HG03159 (cell line): ENCODE data around the gene MTA3.
"Not testable (repeated sequence)": the region's sequence is repeated elsewhere in the genome, so short reads cannot be mapped to it uniquely, and the experiment has no call there.

Experiments used
- ATAC-seq: cut with Tn5 transposase; IDR thresholded peaks from one replicate; pipeline ENCODE4 v1.9.1; 2021; ENCODE audit warnings: mild to moderate bottlenecking, moderate library complexity; ENCODE audit not compliant: unreplicated experiment

The MTA3 gene

DNA sequence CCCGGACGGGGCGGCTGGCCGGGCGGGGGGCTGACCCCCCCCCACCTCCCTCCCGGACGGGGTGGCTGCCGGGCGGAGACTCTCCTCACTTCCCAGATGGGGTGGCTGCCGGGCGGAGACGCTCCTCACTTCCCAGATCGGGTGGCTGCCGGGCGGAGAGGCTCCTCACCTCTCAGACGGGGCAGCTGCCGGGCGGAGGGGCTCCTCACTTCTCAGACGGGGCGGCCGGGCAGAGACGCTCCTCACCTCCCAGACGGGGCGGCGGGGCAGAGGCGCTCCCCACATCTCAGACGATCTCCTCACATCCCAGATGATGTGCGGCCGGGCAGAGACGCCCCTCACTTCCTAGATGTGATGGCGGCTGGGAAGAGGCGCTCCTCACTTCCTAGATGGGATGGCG lies 37.7 kb downstream of the MTA3 start:
- not testable (repeated sequence) for ATAC-seq

DNA sequence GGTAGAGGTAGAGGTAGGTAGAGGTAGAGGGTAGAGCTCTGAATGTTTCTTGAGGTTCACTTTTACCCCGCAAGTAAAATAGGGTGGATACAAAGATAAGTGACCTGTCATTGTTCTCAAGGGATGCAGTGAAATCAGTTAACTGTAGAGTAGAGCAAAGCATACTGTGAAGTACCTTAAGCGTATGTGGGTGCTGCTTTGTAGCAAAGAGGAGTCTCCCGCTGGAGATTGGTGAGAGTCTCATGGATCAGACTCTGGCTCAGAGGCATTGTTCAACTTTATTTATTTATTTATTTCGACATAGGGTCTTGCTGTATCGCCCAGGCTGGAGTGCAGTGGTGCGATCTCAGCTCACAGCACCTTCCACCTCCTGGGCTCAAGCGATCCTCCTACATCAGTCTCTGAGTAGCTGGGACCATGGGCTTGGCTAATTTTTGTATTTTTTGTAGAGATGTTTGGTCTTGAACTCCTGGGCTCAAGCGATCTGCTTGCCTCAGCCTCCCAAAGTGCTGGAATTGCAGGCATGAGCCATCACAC lies 38.7 kb downstream of the MTA3 start:
- ATAC-seq = no peak

GRCh38 chr2:42613281-42614064 lies 45.0 kb downstream of the MTA3 start:
- no peak for ATAC-seq

DNA sequence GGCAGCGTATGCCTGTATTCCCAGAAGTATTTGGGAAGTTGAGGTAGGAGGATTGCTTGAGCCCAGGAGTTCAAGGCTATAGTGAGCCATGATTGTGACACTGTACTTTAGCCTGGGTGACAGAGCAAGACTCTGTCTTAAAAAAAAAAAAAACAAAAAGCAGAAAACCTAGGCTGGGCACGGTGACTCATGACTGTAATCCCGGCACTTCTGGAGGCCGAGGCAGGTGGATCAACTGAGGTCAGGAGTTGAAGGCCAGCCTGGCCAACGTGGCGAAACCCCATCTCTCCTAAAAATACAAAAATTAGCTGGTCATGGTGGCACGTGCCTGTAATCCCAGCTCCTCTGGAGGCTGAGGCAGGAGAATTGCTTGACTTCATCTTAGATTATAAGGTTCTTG lies 46.4 kb downstream of the MTA3 start:
- ATAC-seq = no peak

GRCh38 chr2:42618116-42618515 lies 49.7 kb downstream of the MTA3 start:
- ATAC-seq = no peak

DNA sequence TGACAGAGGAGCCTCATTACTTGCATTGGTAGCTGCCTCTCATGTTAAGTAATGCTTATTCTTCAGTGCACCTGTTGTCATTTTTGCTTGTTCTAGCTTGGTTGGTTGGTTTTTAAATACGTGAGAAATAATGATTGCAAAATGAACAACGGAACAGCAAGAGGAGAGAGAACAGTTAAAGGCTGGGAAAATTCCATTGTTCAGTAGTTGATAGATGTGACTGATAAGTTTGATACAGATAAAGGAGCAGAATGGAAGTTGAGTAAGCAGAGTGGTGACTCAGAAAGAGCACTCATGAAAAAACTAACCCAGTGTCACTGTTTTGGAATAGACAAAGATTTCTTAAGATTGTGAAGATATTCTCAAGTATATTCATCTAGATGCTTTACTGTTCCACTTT lies 50.5 kb downstream of the MTA3 start:
- no peak for ATAC-seq

GRCh38 chr2:42621626-42622025 lies 53.2 kb downstream of the MTA3 start:
- ATAC-seq = not testable (repeated sequence)

DNA sequence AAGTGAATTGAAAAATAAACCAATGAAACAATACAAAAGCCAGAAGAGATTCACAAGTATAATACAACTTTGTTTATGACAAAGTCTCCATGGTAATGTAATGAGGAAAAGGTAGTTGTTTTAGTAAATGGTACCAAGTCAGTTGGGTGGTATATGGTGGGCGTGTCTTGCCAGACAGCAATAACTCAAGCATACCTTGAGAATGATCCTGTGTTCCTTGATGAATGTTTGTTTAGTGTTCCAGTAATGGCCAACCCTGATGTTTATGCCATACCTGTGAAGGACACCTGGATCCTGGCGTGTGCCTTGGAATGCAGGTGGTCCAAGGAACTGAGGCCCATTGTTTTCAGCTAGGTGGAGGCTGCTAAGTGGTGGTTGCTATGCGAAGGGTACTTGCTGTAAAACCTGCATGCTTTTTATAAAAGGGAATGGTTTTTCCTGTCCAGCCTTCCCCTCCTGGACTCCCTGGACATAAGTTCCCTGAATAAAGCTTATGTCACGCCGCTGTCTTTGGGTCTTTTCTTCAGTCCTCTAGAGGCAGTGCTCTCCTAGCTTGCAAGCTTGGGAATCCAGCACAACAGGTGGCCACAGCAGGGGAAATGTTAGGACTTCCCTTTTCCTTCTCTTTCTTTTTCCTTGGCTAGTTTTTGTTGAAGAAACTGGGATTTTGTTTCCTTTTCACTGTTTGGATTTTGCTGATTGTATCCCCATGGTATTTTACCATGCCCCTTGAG lies 54.7 kb downstream of the MTA3 start:
- no peak for ATAC-seq

DNA sequence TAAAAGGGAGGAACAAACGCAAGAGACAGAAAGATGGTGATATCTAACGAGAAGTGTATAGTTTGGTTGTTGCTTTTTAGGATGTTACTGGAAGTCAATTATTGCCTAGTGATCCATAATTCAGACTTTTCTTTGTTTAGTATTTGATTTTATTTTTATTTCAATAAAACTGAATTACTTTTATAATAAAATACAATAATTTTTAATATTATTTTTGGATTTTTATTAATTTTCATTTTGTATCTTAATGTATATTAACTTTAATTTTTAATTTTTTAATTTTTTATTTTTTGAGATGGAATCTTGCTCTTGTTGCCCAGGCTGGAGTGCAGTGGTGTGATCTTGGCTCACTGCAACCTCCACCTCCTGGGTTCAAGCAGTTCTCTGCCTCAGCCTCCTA lies 55.6 kb downstream of the MTA3 start:
- ATAC-seq = no peak

DNA sequence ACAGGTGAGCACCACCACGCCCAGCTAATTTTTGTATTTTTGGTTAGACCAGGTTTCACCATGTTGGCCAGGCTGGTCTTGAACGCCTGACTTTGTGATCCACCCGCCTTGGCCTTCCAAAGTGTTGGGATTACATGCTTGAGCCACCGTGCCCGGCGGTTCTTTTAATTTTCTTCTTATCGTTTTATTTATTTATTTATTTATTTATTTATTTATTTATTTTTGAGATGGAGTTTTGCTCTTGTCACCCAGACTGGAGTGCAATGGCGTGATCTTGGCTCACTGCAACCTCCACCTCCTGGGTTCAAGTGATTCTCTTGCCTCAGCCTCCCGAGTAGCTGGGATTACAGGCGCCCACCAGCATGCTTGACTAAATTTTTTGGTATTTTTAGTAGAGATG lies 59.6 kb downstream of the MTA3 start:
- ATAC-seq = not testable (repeated sequence)

- no peak for ATAC-seq
Measured at GRCh38 chr2:42636934-42637333, 68.5 kb downstream of the MTA3 start.

DNA sequence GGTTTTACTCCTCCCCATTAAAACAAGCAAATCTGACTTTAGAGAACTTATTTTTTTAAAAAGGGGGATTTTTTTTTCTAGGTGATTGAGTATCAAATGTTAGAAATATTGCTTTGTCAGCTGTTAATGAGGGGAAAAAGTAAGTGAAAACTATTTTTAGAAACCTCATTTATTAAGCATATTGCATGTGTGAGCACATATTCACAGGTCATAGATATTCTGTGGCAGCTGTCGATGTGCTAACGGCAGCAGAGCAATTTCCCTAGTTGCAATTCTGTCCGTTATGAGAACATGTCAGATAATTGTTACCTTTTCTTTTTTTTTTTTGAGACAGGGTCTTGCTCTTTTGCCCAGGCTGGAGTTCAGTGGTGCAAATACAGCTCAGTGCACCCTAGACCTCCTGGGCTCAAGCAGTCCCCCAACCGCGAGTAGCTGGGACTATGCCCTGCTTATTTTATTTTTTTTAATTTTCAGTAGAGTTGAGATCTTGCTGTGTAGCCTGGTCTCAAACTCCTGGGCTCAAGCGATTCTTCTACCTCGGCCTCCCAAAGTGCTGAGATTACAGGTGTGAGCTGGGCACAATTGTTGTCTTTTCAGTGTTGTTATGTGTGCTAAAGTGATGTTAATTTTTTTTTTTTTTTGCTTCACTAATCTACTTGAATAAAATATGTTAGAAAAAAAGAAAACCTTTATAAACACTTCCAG lies 69.8 kb downstream of the MTA3 start:
- no peak for ATAC-seq

DNA sequence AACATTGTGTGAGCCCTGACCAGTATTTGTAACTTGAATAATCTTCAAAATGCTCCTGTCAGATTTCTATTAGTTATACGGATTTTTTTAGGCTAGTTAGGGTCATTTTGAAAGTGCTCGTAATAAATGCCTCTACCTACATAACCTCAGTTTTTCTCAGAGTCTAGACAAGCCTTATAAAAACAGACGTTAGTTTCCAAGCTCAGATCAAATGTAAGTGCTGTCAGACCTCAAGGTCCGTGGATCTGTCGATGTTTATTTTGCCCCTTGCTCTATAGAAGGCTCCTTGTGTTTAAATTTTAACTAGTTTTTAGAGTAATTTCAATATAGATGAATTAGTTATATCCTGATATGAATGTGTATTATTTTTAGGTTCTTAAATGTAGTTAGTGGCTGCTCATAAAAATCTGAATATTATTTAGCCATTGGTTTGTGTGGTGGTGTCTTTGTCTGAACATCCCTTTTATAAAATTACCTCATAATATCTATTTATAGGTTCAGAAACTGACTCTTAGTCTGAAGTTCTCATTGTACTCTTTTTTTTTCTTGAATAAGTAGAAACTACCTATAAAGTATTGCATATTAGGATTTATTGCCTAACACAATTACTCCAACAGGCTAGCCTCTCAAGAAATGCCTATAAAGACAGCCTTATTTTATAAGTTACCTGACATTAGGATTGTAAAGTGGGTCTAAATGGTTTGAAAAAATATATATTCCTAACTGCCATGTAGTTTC lies 71.1 kb downstream of the MTA3 start:
- ATAC-seq = peak; percentile 78

DNA sequence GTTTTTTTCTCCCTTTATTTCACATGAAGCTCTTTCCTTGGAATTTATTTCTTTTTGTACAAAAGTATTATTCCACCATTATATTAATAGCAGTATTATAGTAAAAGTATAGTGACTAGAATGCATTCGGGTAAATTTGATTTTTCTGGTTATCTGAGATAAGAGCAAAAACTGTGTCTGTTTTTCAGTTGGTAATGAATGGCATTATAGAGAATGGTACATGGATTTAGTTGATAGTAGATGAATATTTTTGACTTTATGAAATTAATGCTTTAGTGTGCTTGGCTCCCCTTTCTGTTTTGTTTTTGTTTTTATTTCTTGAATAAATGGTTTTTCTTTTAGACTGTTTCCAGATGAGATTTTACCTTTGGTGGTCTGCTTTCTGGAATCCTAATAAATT lies 71.8 kb downstream of the MTA3 start:
- no peak for ATAC-seq

DNA sequence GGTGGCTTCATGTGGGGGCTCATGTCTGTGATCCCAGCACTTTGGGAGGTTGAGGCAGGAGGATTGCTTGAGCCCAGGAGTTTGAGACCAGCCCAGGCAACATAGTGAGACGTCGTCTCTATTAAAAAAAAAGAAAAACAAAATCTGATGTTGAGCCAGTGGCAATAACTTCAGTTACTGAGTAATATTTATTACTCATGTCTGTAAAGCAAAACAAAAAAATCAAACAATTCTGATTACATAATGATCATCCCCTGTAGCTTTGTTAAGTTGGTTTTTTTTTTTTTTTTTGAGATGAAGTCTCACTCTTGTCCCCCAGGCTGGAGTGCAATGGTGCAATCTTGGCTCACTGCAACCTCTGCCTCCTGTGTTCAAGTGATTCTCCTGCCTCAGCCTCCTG lies 73.9 kb downstream of the MTA3 start:
- not testable (repeated sequence) for ATAC-seq

DNA sequence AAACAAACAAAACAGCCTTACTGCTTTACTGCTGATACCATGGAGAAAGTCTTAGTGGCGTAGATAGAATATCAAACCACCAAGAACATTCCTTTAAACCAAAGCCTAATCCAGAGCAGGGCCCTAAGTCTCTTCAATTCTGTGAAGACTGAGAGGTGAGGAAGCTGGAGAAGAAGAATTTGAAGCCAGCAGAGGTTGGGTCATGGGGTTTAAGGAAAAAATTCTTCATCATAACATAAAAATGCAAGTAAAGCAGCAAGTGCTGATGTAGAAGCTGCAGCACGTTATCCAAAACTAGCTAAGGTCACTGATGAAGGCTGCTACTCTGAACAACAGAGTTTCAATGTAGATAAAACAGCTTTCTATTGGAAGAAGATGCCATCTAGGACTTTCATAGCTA lies 77.1 kb downstream of the MTA3 start:
- no peak for ATAC-seq

DNA sequence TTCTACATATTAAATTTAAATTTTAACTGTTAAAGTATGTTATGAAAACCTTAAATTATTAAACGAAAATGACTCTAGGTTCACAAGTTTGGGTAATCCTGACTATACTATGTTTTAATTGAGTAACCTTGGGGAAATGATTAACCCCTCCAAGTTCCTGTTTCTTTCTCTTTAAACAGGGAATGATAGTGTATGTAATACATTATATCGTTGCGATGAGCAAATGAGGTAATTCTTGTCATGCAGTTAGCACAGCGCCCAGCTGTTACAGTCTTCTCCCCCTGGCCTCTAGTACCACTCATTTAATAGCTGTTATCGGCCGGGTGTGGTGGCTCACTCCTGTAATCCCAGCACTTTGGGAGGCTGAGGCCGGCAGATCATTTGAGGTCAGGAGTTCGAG lies 80.4 kb downstream of the MTA3 start:
- ATAC-seq = no peak

DNA sequence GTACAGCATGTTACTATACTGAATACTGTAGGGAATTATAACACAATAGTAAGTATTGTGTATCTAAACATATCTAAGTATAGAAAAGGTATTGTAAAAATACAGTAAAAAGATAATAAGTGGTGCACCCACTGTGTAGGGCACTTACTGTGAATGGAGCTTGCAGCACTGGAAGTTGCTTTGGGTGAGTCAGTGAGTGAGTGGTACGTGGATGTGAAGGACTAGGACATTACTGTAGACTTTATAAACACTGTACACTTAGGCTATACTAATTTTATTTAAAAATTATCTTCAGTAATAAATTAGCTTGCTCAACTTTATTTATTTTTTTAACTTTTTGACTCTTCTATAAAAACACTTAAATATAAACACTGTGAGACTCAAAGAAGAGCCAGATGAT lies 82.6 kb downstream of the MTA3 start:
- ATAC-seq = no peak

GRCh38 chr2:42652086-42652485 lies 83.7 kb downstream of the MTA3 start:
- no peak for ATAC-seq

- no peak for ATAC-seq
Measured at GRCh38 chr2:42653039-42653438, 84.6 kb downstream of the MTA3 start.

- ATAC-seq = no peak
Measured at GRCh38 chr2:42653908-42654445, 85.5 kb downstream of the MTA3 start.
